Activated CD4-positive, alpha-beta T cell treated with anti-CD3 and anti-CD28 coated beads, Interleukin-2, amount 50 U/mL, for 48 hours (primary cell): ENCODE measurements around the gene MRPL47.
"Not testable (repeated sequence)": the region's sequence is repeated elsewhere in the genome, so short reads cannot be mapped to it uniquely, and the experiment has no call there.

Experiments
- DNase-seq, 2 experiments: peaks; one replicate each; pipeline ENCODE4 v3.0.0-alpha.2; 2020

MRPL47 gene

DNA sequence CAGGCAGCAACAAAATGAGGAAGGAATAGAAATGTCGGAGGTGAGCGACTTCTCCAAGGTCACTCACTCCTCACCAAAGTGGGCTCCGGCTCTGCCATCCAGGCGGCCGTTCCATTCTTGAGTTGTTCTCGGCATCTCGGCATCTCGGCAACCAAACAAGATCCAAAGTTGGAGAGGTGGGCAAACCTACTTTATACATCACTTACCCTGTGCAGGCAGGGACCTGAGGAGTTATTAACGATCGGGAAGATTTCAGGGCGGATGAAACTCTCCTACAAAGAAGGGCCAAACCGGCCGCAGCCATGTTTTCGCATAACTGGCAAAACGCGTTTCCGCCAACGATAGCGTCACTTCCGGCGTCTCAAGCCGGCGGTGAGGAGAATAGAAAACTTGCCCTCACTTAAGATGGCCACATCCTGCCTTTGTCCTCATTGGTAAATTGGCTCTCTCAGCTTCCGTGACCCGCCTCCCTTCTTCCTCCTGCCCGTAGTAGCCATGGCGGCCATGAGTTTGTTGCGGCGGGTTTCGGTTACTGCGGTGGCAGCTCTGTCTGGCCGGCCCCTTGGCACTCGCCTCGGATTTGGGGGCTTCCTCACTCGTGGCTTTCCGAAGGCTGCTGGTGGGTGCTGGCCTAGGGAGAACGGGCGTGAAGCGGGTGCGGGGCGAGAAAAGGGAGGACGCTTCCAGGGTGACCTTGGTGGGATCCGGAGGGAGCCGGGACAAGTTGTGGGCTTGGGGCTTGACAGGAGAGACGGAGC is at the start of gene MRPL47, which contains the start of gene NDUFB5:
Gene MRPL47 (minus strand): TSS at position 318 of the 758 bp plus-strand sequence. CDS start 14 bp downstream, at position 304.
Gene NDUFB5 (plus strand): TSS at position 474 of the 758 bp plus-strand sequence. CDS start 22 bp downstream, at position 496.
- DNase-seq: peak; percentile 89 to 93

DNA sequence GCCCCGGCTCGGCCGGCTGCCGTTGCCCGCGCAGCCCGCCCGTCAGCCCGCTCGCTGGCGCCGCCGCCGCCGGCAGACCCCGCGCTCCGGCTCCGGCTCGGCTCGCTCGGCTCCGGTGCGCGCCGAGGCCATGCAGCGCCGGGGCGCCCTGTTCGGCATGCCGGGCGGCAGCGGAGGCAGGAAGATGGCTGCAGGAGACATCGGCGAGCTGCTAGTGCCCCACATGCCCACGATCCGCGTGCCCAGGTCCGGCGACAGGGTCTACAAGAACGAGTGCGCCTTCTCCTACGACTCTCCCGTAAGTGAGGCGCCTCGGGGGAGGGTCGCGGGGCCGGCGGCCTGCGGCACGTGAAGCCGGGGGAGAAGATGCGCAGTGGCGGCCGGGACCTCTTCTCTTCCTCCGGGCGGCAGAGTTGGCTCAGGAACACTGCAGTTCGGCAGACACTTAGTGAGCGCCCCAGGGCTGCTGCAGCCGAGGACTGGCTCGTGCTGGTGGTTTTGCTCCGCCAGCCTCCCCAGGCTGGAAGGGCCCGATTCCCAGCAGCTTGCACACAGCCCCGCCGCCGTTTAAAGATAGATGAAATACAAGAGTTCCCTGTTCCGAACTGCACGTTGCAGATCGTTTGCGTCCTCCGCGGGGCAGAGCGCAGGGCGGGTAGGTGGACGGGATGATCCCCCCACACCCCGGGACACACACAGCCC is 48.8 kb upstream of the MRPL47 start:
- DNase-seq: peak; percentile 66 to 70

DNA sequence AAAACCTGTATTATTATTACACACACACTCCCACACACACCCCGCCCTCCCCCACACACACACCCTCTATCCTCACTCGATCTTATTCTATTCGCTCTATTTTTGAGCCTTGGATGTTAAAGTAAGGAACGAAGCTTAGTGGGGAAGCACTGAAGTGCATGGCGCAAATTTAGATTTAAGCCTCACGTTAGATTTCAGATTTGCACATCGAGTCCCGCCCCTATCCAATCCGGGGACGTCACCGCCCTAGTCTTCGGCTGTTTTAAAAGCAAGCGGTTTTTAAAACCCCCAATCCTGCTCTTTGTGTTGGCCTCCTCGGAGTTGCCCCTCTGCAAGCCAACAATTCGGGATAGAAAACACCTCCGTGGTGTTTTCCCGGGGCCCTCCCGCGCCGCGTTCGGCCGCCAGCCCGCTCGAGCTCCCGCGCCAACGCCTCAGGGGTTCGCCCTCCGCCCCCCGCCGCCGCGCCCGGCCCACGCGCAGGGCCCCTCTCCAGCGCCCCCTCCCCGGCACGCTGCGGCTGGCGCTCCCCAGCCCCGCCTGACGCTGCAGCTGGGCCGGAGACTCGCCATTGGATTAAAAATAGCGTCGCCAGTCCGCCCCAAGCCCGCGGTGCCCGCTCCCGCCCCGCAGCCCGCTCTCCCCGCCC is 48.1 kb upstream of the MRPL47 start, which contains the start of gene USP13:
Gene USP13 (plus strand): TSS at position 594 of the 649 bp plus-strand sequence. CDS start 186 bp downstream, outside the sequence.
- DNase-seq: peak; percentile 58 to 65

DNA sequence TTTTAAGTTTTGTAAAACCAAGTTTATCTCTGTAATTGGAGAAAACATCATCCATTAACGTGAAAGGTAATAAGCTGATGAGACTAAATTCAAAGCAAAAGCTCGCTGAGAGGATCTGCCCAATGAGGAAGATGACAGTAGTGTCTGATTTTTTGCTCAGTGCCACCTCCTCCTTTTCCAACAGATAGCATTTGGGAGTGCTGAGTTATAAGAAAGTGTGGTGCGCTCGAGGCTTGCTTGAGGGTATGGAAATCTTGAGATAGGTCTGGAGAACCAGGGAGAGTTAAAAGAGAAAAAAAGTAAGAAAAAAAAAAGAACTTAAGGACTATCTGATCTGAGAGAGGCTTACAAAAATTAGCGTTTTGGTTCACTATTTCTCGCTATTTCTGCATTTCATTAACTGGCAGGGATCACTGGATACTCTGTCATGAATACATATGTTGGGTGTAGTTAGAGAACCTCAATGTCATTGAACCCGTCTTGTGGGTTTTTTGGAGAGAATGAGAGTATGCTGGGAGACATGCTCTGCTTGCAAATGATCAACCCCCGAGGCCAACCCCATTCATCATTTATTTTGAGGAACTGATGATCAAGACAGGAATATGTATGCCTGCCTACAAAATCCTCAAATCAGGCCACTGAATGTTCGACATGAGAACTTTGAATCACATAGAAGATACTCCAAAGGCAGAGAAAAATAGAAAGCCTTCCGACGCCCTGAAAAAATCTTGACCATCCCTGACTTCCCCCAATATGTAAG is 47.4 kb upstream of the MRPL47 start:
- no peak for DNase-seq

DNA sequence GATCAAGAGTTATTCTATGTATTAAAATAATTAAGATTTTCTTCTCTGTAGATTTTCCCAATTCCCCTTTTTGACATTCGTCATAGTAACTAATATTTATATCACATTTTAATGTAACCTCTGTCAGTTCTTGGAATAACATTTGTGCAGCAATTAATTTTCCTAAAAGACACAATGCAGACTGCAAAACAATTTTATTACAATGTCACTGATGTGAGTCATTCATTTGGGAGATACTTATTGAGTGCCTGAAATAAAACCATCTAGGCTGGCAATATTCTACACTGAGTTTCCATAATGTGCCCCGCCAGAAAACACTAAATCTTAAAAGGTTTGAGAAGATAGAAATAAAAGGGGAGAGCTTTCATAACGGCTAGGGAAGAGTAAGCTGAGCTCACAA is 41.7 kb upstream of the MRPL47 start:
- DNase-seq: no peak

DNA sequence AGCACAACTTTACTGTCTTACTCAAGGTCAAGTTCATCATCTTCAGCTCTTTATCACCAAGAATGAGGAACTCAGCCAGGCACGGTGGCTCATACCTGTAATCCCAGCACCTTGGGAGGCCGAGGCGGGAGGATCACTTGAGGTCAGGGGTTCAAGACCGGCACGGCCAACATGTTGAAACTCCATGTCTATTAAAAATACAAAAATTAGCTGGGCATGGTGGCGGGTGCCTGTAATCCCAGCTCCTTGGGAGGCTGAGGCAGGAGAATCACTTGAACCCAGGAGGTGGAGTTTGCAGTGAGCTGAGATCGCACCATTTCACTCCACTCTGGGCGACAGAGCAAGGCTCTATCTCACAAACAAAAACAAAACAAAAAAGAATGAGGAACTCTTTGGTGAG is 39.4 kb upstream of the MRPL47 start:
- DNase-seq: not testable (repeated sequence)

DNA sequence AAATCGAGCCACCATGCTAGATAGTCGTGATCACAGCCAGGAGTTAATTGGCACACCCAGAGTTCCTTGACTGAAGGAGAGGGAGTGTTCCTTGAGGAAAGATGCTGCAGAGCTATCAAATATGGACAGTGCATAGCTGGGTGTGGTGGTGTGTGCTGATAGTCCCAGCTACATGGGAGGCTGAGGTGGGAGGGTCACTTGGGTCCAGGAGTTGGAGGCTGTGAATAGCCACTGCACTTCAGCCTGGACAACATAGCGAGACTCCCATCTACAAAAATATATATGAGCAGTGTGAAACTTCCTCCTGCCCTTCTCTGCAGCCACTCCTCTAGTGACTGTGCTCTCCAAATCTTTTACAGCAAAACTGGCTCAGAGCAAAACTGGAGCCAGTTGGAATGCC is 38.4 kb upstream of the MRPL47 start:
- DNase-seq: no peak

DNA sequence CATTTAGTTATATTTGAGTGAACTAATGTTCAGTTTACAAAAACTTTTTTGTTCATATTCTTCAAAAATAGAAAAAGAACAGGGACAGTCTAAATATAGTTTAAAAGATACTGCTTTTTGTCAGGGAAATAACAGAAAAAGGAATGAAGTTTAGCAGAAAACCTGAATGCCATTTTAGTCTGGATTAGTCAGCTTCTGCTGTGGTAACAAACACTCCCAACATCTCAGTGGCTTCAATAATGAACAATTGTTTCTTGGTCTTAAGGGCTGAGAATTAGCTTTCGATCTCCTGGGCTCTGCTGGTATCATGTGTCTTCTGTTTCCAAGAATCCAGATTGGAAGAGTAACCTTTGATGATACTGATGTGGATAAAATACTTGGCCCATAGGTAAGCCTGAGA is 36.0 kb upstream of the MRPL47 start:
- DNase-seq: no peak

DNA sequence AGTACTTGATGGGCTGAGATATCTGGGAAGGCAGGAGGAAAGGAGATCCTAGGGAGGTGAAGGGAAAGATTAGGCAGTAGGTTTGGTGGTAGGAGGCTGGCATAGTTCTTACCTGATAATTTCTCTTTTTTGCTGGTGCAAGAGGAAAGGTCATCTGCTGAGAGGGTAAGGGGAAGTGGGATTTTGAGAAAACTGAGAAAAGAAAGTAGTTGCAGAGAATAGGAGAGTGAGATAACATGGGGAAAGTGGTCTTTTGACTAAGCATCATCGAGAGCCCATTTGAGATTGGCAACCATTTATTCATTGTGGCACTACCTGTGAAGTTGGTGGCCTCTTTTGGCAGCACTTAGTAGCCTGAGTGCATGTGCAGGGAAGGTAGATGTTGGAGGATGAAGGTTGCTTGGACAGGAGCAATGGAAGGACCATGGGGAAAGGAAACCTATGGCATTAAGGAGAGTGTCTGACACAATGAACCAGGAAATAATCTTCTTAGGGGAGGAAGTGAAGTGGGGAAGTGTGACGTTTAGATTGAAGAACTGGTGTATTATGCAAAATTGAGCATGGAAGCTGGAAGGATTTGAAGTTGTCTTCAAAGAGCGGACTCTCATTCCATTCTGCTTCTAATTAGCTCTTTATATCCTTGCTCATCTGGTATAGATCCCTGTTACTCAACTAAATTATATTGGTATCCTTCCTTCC is 26.5 kb upstream of the MRPL47 start:
- no peak for DNase-seq

DNA sequence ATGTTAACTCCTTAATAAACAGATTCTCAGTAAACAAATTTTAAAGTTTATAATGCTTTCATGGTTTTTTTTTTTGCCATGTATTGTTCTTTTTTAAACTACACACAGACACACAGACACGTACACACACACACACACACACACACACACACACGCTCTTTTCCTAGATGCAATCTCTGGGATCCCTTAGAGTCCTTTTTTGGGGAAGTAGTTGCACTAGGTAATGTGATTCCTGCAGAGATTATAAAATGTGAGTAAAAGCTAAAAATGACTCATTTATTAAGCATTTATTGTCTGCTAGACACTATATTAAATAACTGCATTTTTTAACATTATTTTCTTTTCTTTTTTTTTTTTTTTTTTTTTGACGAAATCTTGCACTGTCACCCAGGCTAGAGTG is 20.0 kb upstream of the MRPL47 start:
- DNase-seq: no peak

DNA sequence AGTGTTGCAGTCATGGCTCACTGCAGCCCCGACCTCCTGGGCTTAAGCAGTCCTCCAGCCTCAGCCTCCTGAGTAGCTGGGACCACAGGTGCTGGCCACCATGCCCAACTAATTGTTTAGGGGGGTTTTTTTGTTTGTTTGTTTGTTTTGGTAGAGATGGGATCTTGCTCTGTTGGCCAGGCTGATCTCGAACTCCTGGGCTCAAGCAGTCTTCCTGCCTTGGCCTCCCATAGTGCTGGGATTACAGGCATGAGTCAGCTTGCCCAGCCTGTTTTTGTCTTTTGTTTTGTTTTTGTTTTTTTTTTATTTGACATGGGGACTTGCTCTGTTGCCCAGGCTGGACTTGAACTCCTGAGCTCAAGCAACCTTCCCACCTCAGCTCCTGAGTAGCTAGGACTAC is 17.6 kb upstream of the MRPL47 start:
- no peak for DNase-seq

DNA sequence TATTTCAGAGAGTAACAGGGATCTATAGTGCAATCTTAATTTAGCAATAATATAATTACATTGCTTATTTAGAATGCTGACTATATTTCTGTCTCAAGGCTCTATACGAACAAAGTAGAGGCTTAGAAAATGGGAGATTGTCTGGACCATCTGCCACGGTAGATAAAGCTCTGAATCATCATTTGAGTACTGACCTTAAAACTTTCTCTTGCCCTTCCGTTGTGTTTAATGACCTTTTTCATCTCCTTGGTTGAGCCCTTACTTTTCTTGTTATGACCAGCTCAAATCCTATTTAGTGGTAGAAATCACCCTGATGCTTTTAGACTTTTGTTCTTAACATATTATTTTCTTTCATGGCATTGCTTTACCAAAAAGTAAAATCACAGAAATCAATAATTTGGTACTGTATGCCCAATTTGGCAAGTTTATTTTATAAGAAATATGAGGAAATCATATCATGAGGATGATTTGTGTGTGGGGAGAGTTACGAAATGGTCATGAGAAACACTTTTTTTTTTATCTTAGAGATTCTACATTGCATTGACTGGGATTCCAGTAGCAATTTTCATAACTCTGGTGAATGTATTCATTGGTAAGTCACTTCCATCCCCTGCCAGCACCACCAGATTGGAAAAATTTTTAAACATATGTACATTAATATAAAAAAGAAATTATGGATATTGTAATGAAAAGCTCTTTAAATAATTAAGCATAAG is 11.2 kb upstream of the MRPL47 start:
- DNase-seq: no peak

DNA sequence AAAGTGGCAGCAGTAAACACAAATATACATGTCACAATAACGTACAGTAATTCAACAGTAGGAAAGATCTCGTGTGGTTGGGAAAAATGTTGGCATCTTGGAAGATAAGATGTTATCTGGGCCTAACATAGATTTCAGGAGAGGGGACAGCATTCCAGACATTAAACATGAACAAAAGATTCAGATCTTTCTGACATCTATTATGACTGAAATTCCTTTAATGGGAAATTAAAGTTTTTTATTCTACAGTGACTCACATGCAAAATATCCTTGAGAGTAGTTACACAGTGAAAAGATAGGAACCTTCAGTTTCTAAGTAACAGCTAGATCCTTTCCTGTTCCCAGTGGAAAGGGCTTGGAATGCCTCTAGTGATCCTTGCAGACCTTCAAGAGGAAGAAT is 9.4 kb upstream of the MRPL47 start:
- no peak for DNase-seq

DNA sequence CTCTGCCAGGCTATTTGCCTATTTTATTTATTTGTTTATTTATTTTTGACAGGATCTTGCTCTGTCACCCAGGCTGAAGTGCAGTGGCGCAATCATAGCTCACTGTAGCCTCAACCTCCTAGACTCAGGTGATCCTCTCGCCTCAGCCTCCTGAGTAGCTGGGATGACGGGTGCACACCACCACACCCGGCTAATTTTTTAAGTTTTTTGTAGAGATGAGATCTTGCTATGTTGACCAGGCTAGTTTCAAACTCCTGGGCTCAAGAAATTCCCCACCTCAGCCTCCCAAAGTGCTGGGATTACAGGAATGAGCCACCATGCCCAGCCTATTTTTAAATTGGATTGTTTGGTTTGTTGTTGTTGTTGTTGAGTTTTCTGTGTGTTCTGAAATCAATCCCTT is 5.6 kb upstream of the MRPL47 start:
- no peak for DNase-seq

DNA sequence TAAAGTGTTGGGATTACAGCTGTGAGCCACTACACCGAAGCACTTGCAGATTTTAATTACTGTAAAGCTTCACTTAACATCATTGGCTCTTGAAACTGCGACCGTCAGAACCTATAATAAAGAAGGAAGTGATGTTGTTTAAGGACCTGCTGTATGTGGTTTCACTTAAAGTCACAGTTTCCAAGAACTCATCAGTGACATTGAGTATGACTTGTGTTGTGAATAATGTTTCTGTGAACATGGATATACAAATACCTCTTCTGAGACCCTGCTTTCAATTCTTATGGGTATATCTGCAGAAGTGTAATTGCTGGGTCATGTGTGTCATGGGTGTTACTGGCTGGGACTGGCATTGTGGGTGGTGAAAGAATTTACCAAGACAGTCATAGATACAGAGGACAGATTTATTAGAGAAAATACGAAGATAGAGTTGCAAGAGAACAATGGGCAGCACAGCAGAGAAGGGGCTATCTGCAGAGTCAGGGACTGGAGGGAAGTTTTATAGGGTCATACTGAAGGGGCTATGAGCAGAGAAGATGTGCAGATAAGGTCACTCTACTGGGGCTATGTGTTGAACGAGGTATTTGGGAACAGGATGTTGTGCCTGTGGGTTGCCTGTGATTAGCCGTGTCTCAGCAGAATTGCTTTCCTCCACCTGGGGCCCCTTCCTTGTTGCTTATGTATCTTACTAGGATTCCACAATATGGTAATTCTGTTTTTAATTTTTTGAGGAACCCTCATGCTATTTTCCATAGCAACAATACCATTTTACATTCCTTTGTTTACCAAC is 4.7 kb upstream of the MRPL47 start:
- DNase-seq: no peak

DNA sequence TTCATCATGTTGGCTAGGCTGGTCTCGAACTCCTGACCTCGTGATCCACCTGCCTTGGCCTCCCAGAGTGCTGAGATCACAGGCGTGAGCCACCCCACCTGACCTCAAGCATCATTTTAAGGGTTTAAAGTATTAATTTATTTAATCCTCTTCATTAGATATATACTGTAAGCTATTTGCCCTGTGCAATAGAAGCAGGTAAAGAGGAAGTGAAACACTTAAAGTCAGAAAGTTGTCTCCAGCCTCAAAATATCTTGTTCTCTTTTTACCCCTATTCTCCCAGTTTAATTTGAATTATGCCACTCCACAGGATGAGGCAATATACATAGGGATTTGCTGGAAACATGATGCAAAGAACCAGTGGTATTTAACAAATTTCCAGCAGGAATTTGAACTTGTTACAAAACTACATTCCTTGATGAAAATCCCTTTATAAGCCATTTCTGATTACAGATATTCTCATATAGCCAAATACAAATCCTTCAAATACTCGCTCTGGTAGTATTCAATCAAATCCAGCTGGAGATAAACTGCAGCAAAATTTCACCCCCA is 2.2 kb upstream of the MRPL47 start:
- DNase-seq: no peak

DNA sequence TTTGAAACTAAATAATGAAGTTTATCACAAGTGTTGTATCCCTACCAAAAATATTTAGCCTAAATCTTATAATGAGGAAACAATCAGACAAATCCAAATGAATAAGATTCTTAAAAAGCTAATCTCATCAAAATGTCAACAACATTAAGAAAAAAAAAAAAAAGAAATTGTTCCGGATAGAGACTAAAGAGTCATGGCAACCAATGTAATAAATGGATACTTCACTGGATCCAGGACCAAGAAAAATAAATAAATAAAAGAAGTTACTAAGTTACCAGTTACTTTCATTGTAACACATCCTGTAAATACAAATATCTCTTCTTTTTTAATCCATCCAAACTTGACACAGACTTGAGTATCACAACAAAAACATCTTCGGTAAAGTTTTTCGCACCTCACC is 607 bp downstream of the MRPL47 start:
- no peak for DNase-seq

DNA sequence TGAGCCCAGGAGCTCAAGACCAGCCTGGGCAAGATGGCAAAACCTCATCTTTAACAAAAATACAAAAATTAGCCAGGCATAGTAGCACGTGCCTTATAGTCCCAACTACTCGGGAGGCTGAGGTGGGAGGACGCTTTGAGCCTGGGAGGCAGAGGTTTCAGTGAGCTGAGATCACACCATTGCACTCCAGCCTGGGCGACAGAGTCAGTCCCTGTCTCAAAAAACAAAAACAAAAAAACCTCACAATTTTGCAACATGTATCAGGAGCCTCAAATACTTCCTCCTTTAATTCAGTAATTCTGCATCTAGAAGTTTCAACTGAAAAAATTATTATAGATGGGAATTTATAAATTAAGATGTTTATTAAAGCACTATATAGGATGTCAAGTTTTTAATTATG is 1.1 kb downstream of the MRPL47 start:
- no peak for DNase-seq

DNA sequence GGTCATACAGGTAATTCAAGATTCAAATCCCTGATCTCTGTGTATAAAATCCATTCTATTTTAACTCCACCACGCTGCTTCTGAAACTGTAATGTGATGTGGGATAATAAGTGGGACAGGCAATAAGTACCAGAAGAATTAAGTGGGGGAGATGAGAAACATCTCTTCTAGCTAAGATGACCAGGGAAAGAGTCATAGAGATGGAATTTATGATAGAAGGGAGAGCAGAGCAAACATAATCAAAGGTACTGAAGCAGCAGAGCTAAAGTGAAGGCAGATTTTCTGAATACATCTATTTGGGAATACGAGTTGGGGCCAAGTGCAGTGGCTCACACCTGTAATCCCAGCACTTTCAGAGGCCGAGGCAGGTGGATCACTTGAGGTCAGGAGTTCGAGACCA is 4.9 kb downstream of the MRPL47 start:
- no peak for DNase-seq

DNA sequence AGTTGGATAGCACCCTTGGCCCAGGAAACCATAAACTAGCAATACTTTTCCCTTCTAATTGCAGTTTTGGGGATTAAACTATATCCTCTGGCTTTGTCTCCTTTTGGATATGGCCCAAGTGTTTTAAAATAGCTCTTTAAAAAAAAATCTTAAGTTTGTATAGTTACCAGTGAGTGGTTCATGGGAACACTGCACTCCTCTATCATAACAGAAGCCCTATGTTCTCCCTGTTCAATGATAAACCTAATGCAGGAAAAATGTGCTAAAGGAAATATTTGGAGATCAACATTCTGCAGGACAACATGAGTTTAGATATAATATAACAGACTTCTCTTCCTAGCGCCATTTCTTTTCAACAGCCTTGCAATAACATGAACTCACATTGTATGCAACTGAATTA is 13.1 kb downstream of the MRPL47 start:
- DNase-seq: no peak
